Stimulated activated CD4-positive, alpha-beta T cell treated with anti-CD3 and anti-CD28 coated beads, Interleukin-2, amount 100 ng/mL, for 48 hours (primary cell): ENCODE measurements around the gene PRICKLE1.

Experiments
- DNase-seq, 2 donors: peaks; one replicate each; pipeline ENCODE4 v3.0.0-alpha.2; 2020

PRICKLE1 gene

GRCh38 chr12:42589465-42590329 lies at the start of gene PRICKLE1:
Gene PRICKLE1, minus strand, starts transcription at chr12:42589746. Its CDS starts 117,230 bp downstream, at chr12:42472516.
- peak; percentile 14 to 41 for DNase-seq

- DNase-seq: no peak
Measured at GRCh38 chr12:42638697-42639096, 49.2 kb upstream of the PRICKLE1 start.

GRCh38 chr12:42638011-42638410 lies 48.5 kb upstream of the PRICKLE1 start:
- DNase-seq: no peak

GRCh38 chr12:42636993-42637392 lies 47.4 kb upstream of the PRICKLE1 start:
- no peak for DNase-seq

- no peak for DNase-seq
Measured at GRCh38 chr12:42633594-42633993, 44.0 kb upstream of the PRICKLE1 start.

- no peak for DNase-seq
Measured at GRCh38 chr12:42631513-42631912, 42.0 kb upstream of the PRICKLE1 start.

- DNase-seq: no peak
Measured at GRCh38 chr12:42630314-42630713, 40.8 kb upstream of the PRICKLE1 start.

GRCh38 chr12:42627151-42627550 lies 37.6 kb upstream of the PRICKLE1 start:
- no peak for DNase-seq

- no peak for DNase-seq
Measured at GRCh38 chr12:42625611-42626010, 36.1 kb upstream of the PRICKLE1 start.

GRCh38 chr12:42617622-42618021 lies 28.1 kb upstream of the PRICKLE1 start:
- DNase-seq: no peak

GRCh38 chr12:42615006-42615405 lies 25.5 kb upstream of the PRICKLE1 start:
- no peak for DNase-seq

GRCh38 chr12:42612231-42612613 lies 22.7 kb upstream of the PRICKLE1 start:
- DNase-seq: no peak

- DNase-seq: no peak
Measured at GRCh38 chr12:42611571-42612230, 22.2 kb upstream of the PRICKLE1 start.

GRCh38 chr12:42609605-42610004 lies 20.1 kb upstream of the PRICKLE1 start:
- no peak for DNase-seq

GRCh38 chr12:42608196-42608825 lies 18.8 kb upstream of the PRICKLE1 start:
- no peak for DNase-seq

GRCh38 chr12:42607584-42608058 lies 18.1 kb upstream of the PRICKLE1 start:
- no peak for DNase-seq

GRCh38 chr12:42606471-42606870 lies 16.9 kb upstream of the PRICKLE1 start:
- no peak for DNase-seq

GRCh38 chr12:42605685-42606084 lies 16.1 kb upstream of the PRICKLE1 start:
- DNase-seq: no peak

- no peak for DNase-seq
Measured at GRCh38 chr12:42603246-42603990, 13.9 kb upstream of the PRICKLE1 start.

- DNase-seq: no peak
Measured at GRCh38 chr12:42593874-42594273, 4.3 kb upstream of the PRICKLE1 start.

- no peak for DNase-seq
Measured at GRCh38 chr12:42590330-42590934, 886 bp upstream of the PRICKLE1 start.
